IMR-90 (cell line): ENCODE measurements around the gene GLDC. TPM values are rescaled to one million over a fixed set of nuclear protein-coding genes. Genes with fewer than 3 reads are reported as not detected.

Source experiments
- ATAC-seq: fragments of 200-7000 bp; cut with Tn5 transposase; 2 replicates; pipeline ENCODE4 v1.9.1; 2020; ENCODE audit warnings: low read depth, mild to moderate bottlenecking, moderate library complexity
- BruUV-seq: library from RNA; stranded (reverse); fragments of 400-500 nt; replicated peaks from 2 replicates; lab custom pipeline; 2021; lab: Mats Ljungman, UMichigan
- CTCF ChIA-PET: fragments of 300-600 bp; formaldehyde crosslinking; extraction: SDS; loops from one replicate; lab custom pipeline; 2021; ENCODE audit warnings: antibody characterized with exemption; lab: Yijun Ruan, JAX
- POLR2A ChIA-PET: fragments of 300-600 bp; sonication (Branson Sonifier 250); formaldehyde crosslinking; loops from one replicate; lab custom pipeline; 2022; ENCODE audit warnings: antibody characterized with exemption; ENCODE audit not compliant: unreplicated experiment; lab: Charles Lee
- DNase-seq: peaks from one replicate; pipeline ENCODE4 v3.0.0; 2013
- H2AFZ ChIP-seq: replicated peaks from 2 replicates; pipeline ENCODE3; 2013; ENCODE audit warnings: low read length, mild to moderate bottlenecking; ENCODE audit not compliant: poor library complexity
- H2AK5ac ChIP-seq: 2 replicates; pipeline ENCODE4 v1.6.1; 2013; ENCODE audit warnings: low read depth, low read length, inconsistent platforms
- H2AK9ac ChIP-seq: replicated peaks from 2 replicates; pipeline ENCODE3; 2013; ENCODE audit warnings: mild to moderate bottlenecking, low read depth, low read length, moderate library complexity; ENCODE audit not compliant: poor library complexity
- H2BK120ac ChIP-seq: 2 replicates; pipeline ENCODE4 v1.6.1; 2013; ENCODE audit warnings: low read depth, low read length, inconsistent platforms
- H2BK15ac ChIP-seq: 3 replicates; pipeline ENCODE4 v1.6.1; 2013; ENCODE audit warnings: low read depth, low read length, inconsistent platforms
- H2BK20ac ChIP-seq: 2 replicates; pipeline ENCODE4 v1.6.1; 2013; ENCODE audit warnings: low read depth, mild to moderate bottlenecking, inconsistent platforms, low read length, moderate library complexity
- H2BK5ac ChIP-seq: 2 replicates; pipeline ENCODE4 v1.6.1; 2013; ENCODE audit warnings: mild to moderate bottlenecking, low read depth, low read length, inconsistent platforms; ENCODE audit not compliant: poor library complexity, severe bottlenecking
- H3K14ac ChIP-seq: replicated peaks from 2 replicates; pipeline ENCODE4 v1.6.1; 2013; ENCODE audit warnings: low read depth, low read length, inconsistent platforms
- H3K18ac ChIP-seq: 2 replicates; pipeline ENCODE4 v1.6.1; 2013; ENCODE audit warnings: low read depth, low read length, control low read depth
- H3K23ac ChIP-seq: 2 replicates; pipeline ENCODE4 v1.6.1; 2013; ENCODE audit warnings: low read depth, low read length, inconsistent platforms
- H3K27ac ChIP-seq: 2 replicates; pipeline ENCODE4 v1.5.1; 2013; ENCODE audit warnings: mild to moderate bottlenecking, control low read depth, low read length; ENCODE audit not compliant: insufficient read depth
- H3K27me3 ChIP-seq: 2 replicates; pipeline ENCODE4 v1.6.1; 2013; ENCODE audit warnings: low read length; ENCODE audit not compliant: control insufficient read depth, insufficient read depth
- H3K36me3 ChIP-seq: 2 replicates; pipeline ENCODE4 v1.6.1; 2013; ENCODE audit warnings: low read length, mixed read lengths; ENCODE audit not compliant: control insufficient read depth, insufficient read depth
- H3K4ac ChIP-seq: 2 replicates; pipeline ENCODE4 v1.6.1; 2013; ENCODE audit warnings: low read depth, low read length, inconsistent platforms
- H3K4me1 ChIP-seq: 2 replicates; pipeline ENCODE4 v1.6.1; 2013; ENCODE audit warnings: low read length, mixed read lengths; ENCODE audit not compliant: control insufficient read depth, insufficient read depth
- H3K4me2 ChIP-seq: 2 replicates; pipeline ENCODE4 v1.6.1; 2013; ENCODE audit warnings: low read depth, mild to moderate bottlenecking, control low read depth, low read length, moderate library complexity
- H3K4me3 ChIP-seq: 2 replicates; pipeline ENCODE4 v1.5.1; 2013; ENCODE audit warnings: low read depth, mild to moderate bottlenecking, control low read depth, low read length, moderate library complexity; ENCODE audit not compliant: insufficient read depth
- H3K56ac ChIP-seq: 2 replicates; pipeline ENCODE4 v1.6.1; 2013; ENCODE audit warnings: low read length, inconsistent platforms; ENCODE audit not compliant: insufficient read depth; ENCODE audit errors: extremely low read depth
- H3K79me1 ChIP-seq, 2 experiments: 2 replicates each; pipeline ENCODE4 v1.6.1; 2013; ENCODE audit warnings: low read length in 2 of 2, inconsistent platforms in 1 of 2, low read depth in 1 of 2
- H3K9ac ChIP-seq: 2 replicates; pipeline ENCODE4 v1.6.1; 2013; ENCODE audit warnings: low read depth, low read length, control low read depth
- H3K9me1 ChIP-seq: 2 replicates; pipeline ENCODE4 v1.6.1; 2013; ENCODE audit warnings: low read length, inconsistent platforms; ENCODE audit not compliant: insufficient read depth
- H3K9me3 ChIP-seq: 2 replicates; pipeline ENCODE4 v1.6.1; 2013; ENCODE audit warnings: low read length; ENCODE audit not compliant: control insufficient read depth, insufficient read depth
- H4K20me1 ChIP-seq: 2 replicates; pipeline ENCODE4 v1.6.1; 2013; ENCODE audit warnings: low read length, inconsistent platforms; ENCODE audit not compliant: insufficient read depth
- H4K5ac ChIP-seq: 2 replicates; pipeline ENCODE4 v1.6.1; 2013; ENCODE audit warnings: mild to moderate bottlenecking, low read depth, low read length, control low read depth
- H4K8ac ChIP-seq, 2 experiments: 2 replicates each; pipeline ENCODE4 v1.6.1; 2013; ENCODE audit warnings: low read depth in 2 of 2, low read length in 2 of 2, control low read depth in 1 of 2, inconsistent platforms in 1 of 2
- H4K91ac ChIP-seq: 2 replicates; pipeline ENCODE4 v1.6.1; 2013; ENCODE audit warnings: low read depth, low read length, inconsistent platforms; ENCODE audit not compliant: insufficient read depth
- BHLHE40 ChIP-seq: fragments of 150-350 bp; IDR thresholded peaks from 2 replicates; pipeline ENCODE4 v1.6.1; 2016; ENCODE audit warnings: mild to moderate bottlenecking, low read depth, low read length
- CEBPB ChIP-seq: IDR thresholded peaks from 2 replicates; pipeline ENCODE4 v1.6.1; 2012; ENCODE audit warnings: low read depth, low read length, improper control_type of control experiment
- CHD1 ChIP-seq: IDR thresholded peaks from 2 replicates; pipeline ENCODE4 v1.6.1; 2012; ENCODE audit warnings: low read depth, low read length, improper control_type of control experiment
- ELK1 ChIP-seq: fragments of 150-350 bp; IDR thresholded peaks from 2 replicates; pipeline ENCODE4 v1.6.1; 2016; ENCODE audit warnings: low read depth, mild to moderate bottlenecking, low read length, moderate library complexity, borderline replicate concordance
- FOS ChIP-seq: fragments of 150-350 bp; IDR thresholded peaks from 2 replicates; pipeline ENCODE4 v1.6.1; 2016; ENCODE audit warnings: low read depth, low read length
- MAFK ChIP-seq: IDR thresholded peaks from 2 replicates; pipeline ENCODE4 v1.6.1; 2012; ENCODE audit warnings: low read depth, low read length, improper control_type of control experiment
- MAZ ChIP-seq: IDR thresholded peaks from 2 replicates; pipeline ENCODE4 v1.6.1; 2012; ENCODE audit warnings: low read depth, mild to moderate bottlenecking, low read length, improper control_type of control experiment, moderate library complexity, borderline replicate concordance
- NFE2L2 ChIP-seq: fragments of 150-350 bp; IDR thresholded peaks from 2 replicates; pipeline ENCODE4 v1.6.1; 2016; ENCODE audit warnings: low read depth, mild to moderate bottlenecking, low read length
- POLR2A ChIP-seq: IDR thresholded peaks from 2 replicates; pipeline ENCODE4 v1.6.1; 2012; ENCODE audit warnings: mild to moderate bottlenecking, low read depth, low read length
- RAD21 ChIP-seq: IDR thresholded peaks from 2 replicates; pipeline ENCODE4 v1.6.1; 2012; ENCODE audit warnings: low read length, improper control_type of control experiment
- USF2 ChIP-seq: fragments of 150-350 bp; IDR thresholded peaks from 2 replicates; pipeline ENCODE4 v1.6.1; 2017; ENCODE audit warnings: mild to moderate bottlenecking, antibody characterized with exemption, low read length, low read depth
- WGBS, 2 experiments: methylation state at CpG; one replicate each; pipeline versions ENCODE4 v1.1.5 to v1.1.7; 2013; ENCODE audit warnings: missing lambda C conversion rate in 2 of 2; ENCODE audit not compliant: insufficient read length in 1 of 2; ENCODE audit errors: extremely low coverage in 2 of 2; 5-methylcytosine and 5-hydroxymethylcytosine counted together
- dilution Hi-C: fragments of 300-500 bp; cut with HindIII; formaldehyde crosslinking; loops from one replicate; pipeline ENCODE4 v1.14.3; 2018; ENCODE audit warnings: low sequenced_read_pairs; ENCODE audit not compliant: unreplicated experiment
- in situ Hi-C: fragments of 300-500 bp; cut with MboI; formaldehyde crosslinking; loops from 3 replicates; pipeline ENCODE4 v1.14.3; 2019; ENCODE audit warnings: low sequenced_read_pairs, inconsistent platforms, mixed read lengths
- intact Hi-C: fragments of 100-400 bp; cut with micrococcal nuclease; formaldehyde crosslinking; loops from 2 replicates; pipeline ENCODE4 v1.10.0; 2022
- polyA plus RNA-seq, 3 experiments: library from polyadenylated mRNA; depleted of rRNA; stranded (reverse); fragments of >200 nt; gene quantifications; 2 replicates each; pipeline ENCODE4 v1.2.3, GENCODE V29; 2012; ENCODE audit warnings: low replicate concordance in 1 of 3
- total RNA-seq: library from RNA; depleted of rRNA; stranded (reverse); fragments of >200 nt; gene quantifications from 2 replicates; pipeline ENCODE4 v1.2.3, GENCODE V29; 2012

GLDC gene
- total and polyA plus RNA-seq, 2 of the 4 experiments (the other 2 are of a cell fraction): 0.36 to 0.50 TPM

GRCh38 chr9:6656614-6657300 is 11.2 kb upstream of the GLDC start:
- dilution Hi-C loops (no loop called here), in situ Hi-C loops (loop anchor here (5.0 kb wide), 1 partner anchor 304 kb away; no protein-coding TSS in a partner anchor), intact Hi-C loops (no loop called here)
- no peaks in the 10 kb centered on the region for H3K36me3 ChIP-seq
- no peaks in the 10 kb centered on the region for H3K9me3 ChIP-seq
- BruUV-seq: no TSS peak
- no peak overlapping the region for H2AFZ ChIP-seq
- no peak overlapping the region for H3K4me2 ChIP-seq
- H2BK20ac ChIP-seq: no peak overlapping the region
- no peak overlapping the region for H4K91ac ChIP-seq
- ChIA-PET CTCF (interaction anchor here (1.1 kb wide), 1 partner anchor 11 kb away, joined by 3 read pairs; no protein-coding TSS in a partner anchor), POLR2A (no interaction called here)
- ATAC-seq (no peak), DNase-seq (no peak)
- H3K4me3 ChIP-seq: no peak overlapping the region
- H3K27ac ChIP-seq: no peak overlapping the region
- no peaks in the 10 kb centered on the region; the same call in 1 of the 2 replicates for H3K27me3 ChIP-seq
- no peak overlapping the region for H2BK15ac ChIP-seq
- H3K4me1 ChIP-seq: no peaks in the 10 kb centered on the region
- H4K5ac ChIP-seq: no peak overlapping the region
- TF ChIP-seq BHLHE40 (no peak), NFE2L2 (no peak), USF2 (no peak), CEBPB (no peak), FOS (no peak), CHD1 (no peak), MAZ (no peak), MAFK (no peak), RAD21 (no peak), POLR2A (no peak), ELK1 (no peak)
- no peaks in the 10 kb centered on the region for H3K9me1 ChIP-seq
- no peaks in the 10 kb centered on the region for H4K20me1 ChIP-seq
- no peak overlapping the region for H2AK5ac ChIP-seq
- 80% methylated on average over 1 of the region's 6 CpGs; no CpG with 5 or more reads in 1 of the 2 experiments for WGBS, 2 experiments
- no peak overlapping the region for H3K14ac ChIP-seq
- no peak overlapping the region for H3K18ac ChIP-seq
- H4K8ac ChIP-seq: no peak overlapping the region
- H3K56ac ChIP-seq: no peak overlapping the region
- H3K23ac ChIP-seq: no peak overlapping the region
- no peaks in the 10 kb centered on the region for H3K79me1 ChIP-seq
- H2AK9ac ChIP-seq: no peak overlapping the region
- no peak overlapping the region for H2BK120ac ChIP-seq
- no peak overlapping the region for H2BK5ac ChIP-seq
- no peak overlapping the region for H3K4ac ChIP-seq
- H3K9ac ChIP-seq: no peak overlapping the region
